ENCODE measurements around the gene C18orf63. TPM values are rescaled to one million over a fixed set of nuclear protein-coding genes. Genes with fewer than 3 reads are reported as not detected.

Gene C18orf63
- total RNA-seq, 4 donors from 2014 or later: not detected

GRCh38 chr18:74288730-74289129 is 26.9 kb upstream of the C18orf63 start:
- Histone ChIP-seq H3K27ac (replicated peaks in 1 of 4) (peak overlapping the region; percentile 26 to 75 (median 47)), H3K4me3 (peak overlapping the region in 1 of 4 donors; percentile 19), H3K36me3 (no peaks in the 10 kb centered on the region), H3K27me3 (no peaks in the 10 kb centered on the region), H3K4me1 (peaks cover 50 to 69% (median 65%) of the 10 kb centered on the region in 4 donors), H3K9me3 (no peaks in the 10 kb centered on the region)
- 92% methylated on average over 9 of the region's 9 CpGs for WGBS
- TF ChIP-seq POLR2A (IDR thresholded peaks at IDR 0.05; ENCODE audit: low read depth) (no peak), POLR2AphosphoS5 (IDR thresholded peaks at IDR 0.05) (no peak), CTCF (IDR thresholded peaks at IDR 0.05) (no peak), EP300 (IDR thresholded peaks at IDR 0.05) (no peak)
- intact Hi-C loops (cut with DNase I): no loop called here
- peak; percentile 87 for DNase-seq (ENCODE audit: extremely low spot score)

DNA sequence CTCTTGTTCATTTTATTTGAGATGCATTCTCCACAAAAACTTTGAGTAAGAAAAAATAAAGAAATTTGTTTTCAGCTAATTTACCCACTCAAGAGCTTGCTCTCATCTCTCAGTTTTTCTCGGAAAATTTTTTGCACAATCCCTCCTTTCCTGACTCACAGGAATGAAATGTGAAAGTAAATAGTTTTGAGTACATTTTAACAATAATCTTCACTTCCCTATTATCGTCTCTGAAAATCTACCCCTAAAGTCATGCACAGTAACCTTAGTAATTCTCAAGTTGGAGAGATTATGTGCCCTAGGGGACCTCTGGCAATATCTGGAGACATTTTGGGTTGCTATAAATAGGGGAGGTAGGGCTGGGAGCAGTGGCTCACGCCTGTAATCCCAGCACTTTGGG is 26.5 kb upstream of the C18orf63 start:
- Histone ChIP-seq H3K36me3 (no peaks in the 10 kb centered on the region), H3K9me3 (no peaks in the 10 kb centered on the region), H3K4me3 (peak overlapping the region in 1 of 4 donors; percentile 19), H3K4me1 (peaks cover 47 to 65% (median 61%) of the 10 kb centered on the region in 4 donors), H3K27me3 (no peaks in the 10 kb centered on the region), H3K27ac (replicated peaks in 1 of 4) (peak overlapping the region; percentile 27 to 75 (median 59))
- peak; percentile 53 for DNase-seq (ENCODE audit: extremely low spot score)
- TF ChIP-seq POLR2A (IDR thresholded peaks at IDR 0.05; ENCODE audit: low read depth): no peak
- no peak for TF ChIP-seq CTCF (IDR thresholded peaks at IDR 0.05)
- TF ChIP-seq POLR2AphosphoS5 (IDR thresholded peaks at IDR 0.05): no peak
- TF ChIP-seq EP300 (IDR thresholded peaks at IDR 0.05): no peak
- 55% methylated on average over 3 of the region's 3 CpGs for WGBS
- intact Hi-C loops (cut with DNase I): no loop called here

GRCh38 chr18:74290021-74290420 is 25.6 kb upstream of the C18orf63 start:
- H3K4me1 ChIP-seq: peaks cover 38 to 56% (median 52%) of the 10 kb centered on the region in 4 donors

GRCh38 chr18:74290794-74291471 is 24.7 kb upstream of the C18orf63 start:
- no peak for TF ChIP-seq CTCF (IDR thresholded peaks at IDR 0.05)
- no peak for TF ChIP-seq EP300 (IDR thresholded peaks at IDR 0.05)
- TF ChIP-seq POLR2AphosphoS5 (IDR thresholded peaks at IDR 0.05): no peak
- TF ChIP-seq POLR2A (IDR thresholded peaks at IDR 0.05; ENCODE audit: low read depth): no peak
- H3K36me3 ChIP-seq: no peaks in the 10 kb centered on the region
- 54% methylated on average over 23 of the region's 57 CpGs for WGBS
- peaks cover 31 to 47% (median 43%) of the 10 kb centered on the region in 4 donors for H3K4me1 ChIP-seq
- H3K4me3 ChIP-seq: peak overlapping the region; percentile 65 to 99 (median 82)
- H3K27me3 ChIP-seq: no peaks in the 10 kb centered on the region
- no peaks in the 10 kb centered on the region for H3K9me3 ChIP-seq
- DNase-seq (ENCODE audit: extremely low spot score): peak; percentile 88
- peak overlapping the region; percentile 60 to 80 (median 72) for H3K27ac ChIP-seq (replicated peaks in 1 of 4)
- intact Hi-C loops (cut with DNase I): loop anchor here (5.0 kb wide), 2 partner anchors 144 to 206 kb away; partner anchors contain the start of genes CNDP2, FBXO15 and TIMM21

More at GRCh38 chr18:74290021-74290420, 25.6 kb upstream of the C18orf63 start:
- Histone ChIP-seq H3K36me3 (no peaks in the 10 kb centered on the region), H3K27me3 (no peaks in the 10 kb centered on the region), H3K9me3 (no peaks in the 10 kb centered on the region), H3K27ac (replicated peaks in 1 of 4) (peak overlapping the region; percentile 60 to 80 (median 72)), H3K4me3 (peak overlapping the region in 1 of 4 donors; percentile 65)
- TF ChIP-seq EP300 (IDR thresholded peaks at IDR 0.05): no peak
- no peak for TF ChIP-seq POLR2A (IDR thresholded peaks at IDR 0.05; ENCODE audit: low read depth)
- TF ChIP-seq POLR2AphosphoS5 (IDR thresholded peaks at IDR 0.05): no peak
- no peak for TF ChIP-seq CTCF (IDR thresholded peaks at IDR 0.05)
- 90% methylated on average over 7 of the region's 7 CpGs for WGBS
- intact Hi-C loops (cut with DNase I): loop anchor here (5.0 kb wide), 2 partner anchors 143 to 207 kb away; partner anchors contain the start of genes CNDP2, FBXO15 and TIMM21
- peak; percentile 68 for DNase-seq (ENCODE audit: extremely low spot score)
